ENCODE results near the gene MYO7B.

The MYO7B gene

DNA sequence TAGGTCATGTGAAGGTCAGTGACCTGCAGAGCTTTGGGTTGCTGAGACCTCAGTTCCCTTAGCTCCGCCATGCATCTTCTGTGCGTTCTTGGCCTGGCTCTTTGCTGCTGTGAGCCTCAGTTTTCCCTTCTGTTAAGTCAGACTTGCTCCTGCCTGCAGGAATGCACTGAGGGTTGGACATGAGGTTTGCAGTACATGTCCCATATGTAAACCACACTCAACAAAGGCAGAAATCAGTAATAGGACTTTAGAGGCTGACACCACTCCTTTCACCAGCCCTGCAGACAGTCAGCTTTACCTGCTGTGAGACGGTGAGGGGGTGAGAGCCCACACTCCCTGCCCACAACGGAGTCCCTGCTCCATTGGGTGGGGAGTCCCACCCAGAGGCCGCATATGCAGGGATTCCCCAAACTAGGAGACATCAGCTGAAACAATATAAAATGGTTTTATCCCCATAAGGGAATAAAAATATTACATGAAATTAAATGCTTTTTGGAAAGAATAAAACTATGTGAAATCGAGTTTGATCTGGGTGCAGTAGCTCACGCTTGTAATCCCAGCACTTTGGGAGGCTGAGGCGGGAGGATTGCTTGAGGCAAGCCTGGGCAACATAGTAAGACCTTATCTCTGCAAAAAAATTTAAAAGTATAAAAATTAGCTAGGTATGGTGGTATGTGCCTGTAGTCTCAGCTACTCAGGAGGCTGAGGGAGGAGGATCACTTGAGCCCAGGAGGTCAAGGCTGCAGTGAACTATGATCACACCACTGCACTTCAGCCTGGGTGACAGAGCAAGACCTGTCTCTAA is 55.1 kb downstream of the MYO7B start:
- no peak for DNase-seq (ENCODE audit: low read depth)

DNA sequence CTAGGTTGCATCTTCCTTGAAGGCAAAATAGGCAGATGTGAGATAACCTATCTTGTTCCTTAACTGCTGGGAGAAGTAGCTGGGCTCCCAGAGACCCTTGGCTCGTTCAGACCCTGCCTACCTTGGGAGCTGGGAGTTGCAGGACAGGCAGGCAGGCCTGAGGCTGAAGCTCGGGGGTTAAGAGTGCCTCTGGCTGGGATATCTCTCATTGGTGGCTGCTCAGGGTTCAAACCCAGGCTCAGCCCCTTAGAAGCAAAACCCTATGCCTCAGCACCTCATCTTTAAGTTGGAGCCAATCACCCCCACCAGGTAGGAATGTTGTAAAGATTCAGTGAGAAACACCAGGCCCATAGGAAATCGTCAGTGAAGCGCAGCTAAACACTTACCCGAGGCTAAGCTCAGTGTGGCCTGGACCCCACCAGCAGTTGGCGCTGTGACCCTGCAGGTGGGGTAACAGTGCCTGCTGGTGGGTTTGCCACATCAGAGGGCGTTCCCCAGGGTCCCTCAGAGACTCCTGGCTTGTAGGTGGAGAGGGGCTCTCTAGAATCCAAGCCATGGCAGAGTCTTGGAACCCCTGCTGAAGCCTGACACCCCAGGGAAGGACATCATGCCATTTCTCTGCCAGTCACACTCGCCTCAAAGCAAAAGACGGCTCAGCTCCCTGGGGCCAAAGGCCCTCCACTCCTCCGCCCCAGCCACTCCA is 55.9 kb downstream of the MYO7B start:
- DNase-seq (ENCODE audit: low read depth), result peak; percentile 55

DNA sequence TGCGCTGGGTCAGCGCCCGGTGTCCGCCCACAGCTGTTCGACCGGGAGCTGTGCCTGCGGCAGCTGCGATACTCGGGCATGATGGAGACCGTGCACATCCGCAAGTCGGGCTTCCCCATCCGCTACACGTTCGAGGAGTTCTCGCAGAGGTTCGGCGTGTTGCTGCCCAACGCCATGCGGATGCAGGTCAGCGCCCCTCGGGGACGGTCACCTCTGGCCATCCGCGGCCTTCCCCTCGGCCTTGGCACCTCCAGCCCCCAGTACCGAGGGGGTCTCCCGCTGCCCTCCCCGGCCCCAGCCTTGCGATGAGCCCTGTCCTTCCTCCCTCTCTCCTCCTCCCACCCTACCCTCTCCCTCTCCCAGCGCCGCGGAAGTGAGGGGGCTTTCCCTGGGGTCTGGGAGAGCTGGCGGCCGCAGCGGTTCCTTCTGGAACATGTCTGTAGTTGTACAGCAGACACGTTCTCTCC is 57.3 kb downstream of the MYO7B start:
- DNase-seq (ENCODE audit: low read depth), result no peak

DNA sequence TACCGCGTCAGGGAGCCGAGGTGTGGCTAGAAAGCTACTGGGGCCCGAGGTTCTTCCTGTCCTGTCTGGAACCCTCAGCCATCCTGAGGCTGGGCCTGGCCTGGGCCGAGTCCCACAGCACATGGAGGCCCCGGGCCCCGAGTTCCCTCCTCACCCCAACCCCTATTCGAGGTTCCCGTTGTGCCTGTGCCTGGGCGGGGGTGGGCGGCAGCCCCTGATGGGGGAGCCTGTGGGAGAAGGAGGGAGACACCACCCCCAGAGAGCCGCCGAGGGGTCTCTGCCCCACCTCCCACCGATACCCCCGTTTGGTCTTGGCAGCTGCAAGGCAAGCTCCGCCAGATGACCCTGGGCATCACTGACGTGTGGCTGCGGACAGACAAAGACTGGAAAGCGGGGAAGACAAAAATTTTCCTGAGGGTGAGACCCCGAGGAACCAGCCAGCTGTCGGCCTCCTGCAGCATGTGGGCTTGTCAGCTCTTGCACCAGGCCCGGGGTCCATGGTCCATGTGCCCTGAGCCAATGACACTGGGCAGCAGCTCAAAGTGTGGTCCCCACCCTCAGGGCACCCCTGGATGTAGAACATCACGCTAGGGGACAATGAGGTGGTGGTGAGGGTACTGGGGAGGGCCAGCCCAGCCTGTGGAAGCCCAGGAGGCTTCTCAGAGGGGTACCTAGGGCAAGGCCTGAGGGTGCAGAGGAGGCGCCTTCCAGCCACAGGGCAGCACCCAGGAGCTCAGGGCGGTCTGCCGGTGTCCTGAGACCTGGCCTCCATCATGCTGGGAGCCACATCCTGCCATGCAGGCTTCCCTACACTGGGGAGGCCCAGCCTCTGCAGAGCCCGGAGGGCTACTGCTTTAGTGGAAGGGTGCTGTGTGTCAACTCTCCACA is 58.0 kb downstream of the MYO7B start:
- no peak for DNase-seq (ENCODE audit: low read depth)

DNA sequence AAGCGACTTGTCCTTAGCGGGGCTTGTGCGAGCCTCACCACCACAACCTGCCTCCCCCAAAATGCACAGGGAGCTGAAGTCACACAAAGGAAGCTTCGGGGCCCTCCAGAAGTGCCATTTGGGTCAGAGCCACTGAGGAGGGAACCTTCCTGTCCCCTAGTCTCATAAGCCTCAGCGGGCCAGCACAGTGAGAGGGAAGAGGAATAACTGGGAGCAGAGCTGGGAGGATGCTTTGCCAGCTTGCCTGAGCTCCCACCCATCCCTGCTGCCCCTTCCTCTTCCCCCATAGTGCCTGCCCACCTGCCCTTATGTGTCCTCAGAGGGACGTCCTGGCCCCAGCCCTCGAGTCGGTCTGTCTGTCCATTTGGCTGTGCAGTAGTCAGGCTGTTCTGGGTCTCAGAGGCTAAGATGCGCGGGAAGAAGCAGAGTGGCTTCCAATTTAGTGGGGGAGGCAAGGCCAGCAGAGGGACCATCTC is 58.7 kb downstream of the MYO7B start:
- DNase-seq (ENCODE audit: low read depth), result no peak

DNA sequence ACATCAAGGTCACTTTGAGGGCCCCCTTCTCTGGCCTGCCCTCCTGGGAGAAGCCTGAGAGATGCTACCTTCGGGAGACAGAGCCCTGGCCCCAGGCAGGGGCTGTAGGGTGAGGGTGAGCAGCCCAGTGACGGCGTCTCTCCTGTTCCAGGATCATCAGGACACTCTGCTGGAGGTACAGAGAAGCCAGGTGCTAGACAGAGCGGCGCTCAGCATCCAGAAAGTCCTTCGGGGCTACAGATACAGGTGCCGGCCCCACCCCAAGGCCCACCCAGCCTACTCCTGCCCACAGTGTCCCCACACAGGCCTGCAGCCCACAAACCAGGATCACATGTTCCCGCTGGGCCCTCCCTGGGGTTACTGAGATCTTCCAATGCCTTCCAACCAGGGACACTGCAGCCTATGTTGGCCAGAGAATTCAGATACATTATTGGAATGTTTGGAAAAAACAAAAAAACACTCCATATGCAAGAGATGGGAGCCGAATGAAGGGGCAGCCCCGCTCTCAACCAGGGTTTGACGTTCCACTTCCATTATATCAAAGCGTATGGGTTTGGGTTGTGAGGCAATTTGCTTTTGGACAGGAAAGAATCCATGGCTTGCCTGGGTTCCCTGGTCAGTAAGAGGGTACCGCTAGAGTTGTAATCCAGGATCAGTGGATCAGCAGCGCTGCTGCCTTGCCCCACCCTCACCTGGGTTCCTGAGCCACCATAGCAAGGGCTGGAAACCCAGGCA is 61.0 kb downstream of the MYO7B start:
- no peak for DNase-seq (ENCODE audit: low read depth)

DNA sequence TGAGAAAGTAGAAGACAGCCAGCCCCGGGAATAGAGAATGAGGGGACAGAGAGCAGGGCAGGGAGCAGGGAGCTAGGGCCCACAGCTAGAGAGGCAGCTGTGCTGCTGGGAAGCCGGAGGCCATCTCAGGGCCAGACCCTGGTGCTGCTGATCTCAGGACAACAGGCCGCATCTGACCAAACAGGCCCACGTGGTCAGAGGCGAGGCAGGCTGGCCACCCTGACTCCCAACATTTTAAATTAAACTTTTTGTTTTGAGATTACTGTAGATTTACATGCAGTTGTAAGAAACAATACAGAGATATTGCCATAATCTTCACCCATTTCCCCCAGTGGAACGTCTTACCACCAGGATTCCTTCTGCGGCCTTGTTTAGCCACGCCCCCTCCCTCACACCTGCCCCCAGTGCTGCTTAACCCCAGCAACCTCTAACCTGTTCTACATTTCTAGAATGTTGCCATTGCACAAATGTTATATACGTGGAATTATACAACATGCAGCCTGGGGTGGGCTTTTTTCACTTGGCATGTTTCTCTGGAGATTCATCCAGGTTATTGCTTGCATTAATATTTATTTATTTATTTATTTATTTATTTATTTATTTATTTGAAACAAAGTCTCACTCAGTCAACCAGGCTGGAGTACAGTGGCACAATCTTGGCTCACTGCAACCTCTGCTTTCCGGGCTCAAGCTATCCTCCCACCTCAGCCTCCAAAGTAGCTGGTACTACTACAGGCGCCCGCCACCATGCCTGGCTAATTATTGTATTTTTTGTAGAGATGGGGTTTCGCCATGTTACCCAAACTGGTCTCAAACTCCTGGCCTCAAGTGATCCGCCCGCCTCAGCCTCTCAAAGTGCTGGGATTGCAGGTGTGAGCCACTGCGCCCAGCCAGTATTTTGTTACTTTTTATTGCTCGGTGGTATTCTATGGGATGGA is 61.8 kb downstream of the MYO7B start:
- no peak for DNase-seq (ENCODE audit: low read depth)

DNA sequence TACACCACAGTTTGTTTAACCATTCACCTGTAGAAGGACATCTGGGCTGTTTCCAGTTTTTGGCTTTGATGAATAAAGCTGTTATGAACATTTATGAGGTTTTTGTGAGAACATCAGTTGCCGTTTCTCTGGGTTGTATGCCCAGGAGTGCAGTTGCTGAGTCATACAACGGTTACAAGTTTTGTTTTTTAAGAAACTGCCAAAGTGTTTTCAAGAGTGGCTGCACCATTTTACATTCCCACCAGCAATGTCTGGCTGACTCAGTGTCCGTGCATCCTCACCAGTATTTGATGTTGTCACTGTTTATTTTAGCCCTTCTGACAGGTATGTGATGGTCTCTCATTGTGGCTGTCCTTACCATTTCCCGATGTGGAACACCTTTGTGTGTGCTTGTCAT is 62.5 kb downstream of the MYO7B start:
- DNase-seq (ENCODE audit: low read depth), result no peak

DNA sequence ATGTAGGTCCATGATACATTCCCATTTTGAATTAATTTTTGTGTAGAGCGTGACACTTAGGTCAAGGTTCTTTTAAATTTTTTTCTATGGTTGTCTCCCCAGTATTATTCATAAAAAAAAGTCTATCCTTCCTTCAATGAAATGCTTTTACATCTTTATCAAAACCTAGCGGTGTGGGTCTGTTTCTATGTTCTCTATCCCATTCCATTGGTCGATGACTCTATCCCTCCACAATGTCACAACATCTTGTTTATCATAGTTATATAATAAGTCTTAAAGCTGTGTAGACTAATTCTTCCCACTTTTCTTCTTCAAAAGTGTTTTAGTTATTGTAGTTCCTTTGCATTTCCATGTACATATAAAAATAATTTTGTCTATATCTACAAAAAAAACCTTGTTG is 63.2 kb downstream of the MYO7B start:
- DNase-seq (ENCODE audit: low read depth), result no peak

DNA sequence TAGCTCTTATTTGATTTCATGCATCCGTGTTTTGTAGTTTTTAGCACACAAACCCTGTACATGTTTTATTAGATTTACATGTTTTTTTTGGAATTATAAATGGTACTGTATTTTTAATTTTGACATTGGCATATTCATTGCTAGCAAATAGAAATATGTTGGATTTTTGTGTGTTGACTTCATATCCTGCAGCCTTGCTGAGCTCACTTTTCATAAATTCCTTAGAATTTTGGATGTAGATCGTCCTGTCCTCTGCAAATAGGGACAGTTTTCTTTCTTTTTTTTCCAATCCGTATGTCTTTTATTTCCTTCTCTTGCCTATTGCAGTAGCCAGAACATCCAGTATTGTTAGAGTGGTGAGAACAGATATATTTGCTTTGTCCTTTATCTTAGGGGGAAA is 63.7 kb downstream of the MYO7B start:
- no peak for DNase-seq (ENCODE audit: low read depth)

DNA sequence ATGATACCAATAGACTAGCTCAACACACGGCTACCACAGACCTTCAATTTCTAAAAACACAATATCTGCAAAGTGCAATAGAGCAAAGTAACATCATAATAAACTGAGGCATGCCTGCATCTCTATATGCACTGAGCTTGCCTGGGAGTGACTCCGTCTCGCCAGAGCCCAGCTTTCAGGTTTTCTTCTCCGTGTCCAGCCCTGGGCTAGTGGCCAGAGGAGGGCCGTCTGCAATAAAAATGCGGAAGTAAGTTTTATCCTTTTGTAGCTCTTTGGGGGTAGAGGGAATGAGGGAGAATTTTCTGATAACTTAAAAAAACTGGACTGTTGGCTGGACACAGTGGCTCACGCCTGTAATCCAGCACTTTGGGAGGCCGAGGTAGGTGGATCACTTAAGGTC is 69.5 kb downstream of the MYO7B start:
- no peak for DNase-seq (ENCODE audit: low read depth)

DNA sequence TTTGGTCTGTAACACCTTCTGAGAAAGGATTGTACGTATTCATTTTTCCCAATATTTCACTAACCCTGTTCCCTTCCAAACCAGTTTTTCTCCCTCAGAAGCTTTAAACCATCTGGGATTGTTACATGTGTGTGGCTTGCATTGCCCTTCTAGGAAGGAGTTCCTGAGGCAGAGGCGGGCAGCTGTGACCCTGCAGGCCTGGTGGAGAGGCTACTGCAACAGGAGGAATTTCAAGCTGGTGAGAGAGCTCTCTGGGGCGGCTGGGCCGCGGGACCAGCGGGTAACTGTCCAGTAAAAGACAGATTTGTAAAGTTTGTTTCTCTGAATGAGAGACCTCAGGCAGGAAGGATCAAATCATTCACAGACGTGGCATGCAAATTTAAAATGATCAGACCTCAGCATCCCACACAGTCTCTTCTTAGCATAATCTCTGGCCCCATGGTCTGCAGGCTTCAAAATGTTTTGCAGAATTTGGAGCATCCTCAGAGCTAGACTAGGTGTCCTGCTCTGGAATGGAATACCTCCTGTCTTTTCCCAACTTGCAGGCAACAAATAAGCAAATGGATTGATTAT is 70.3 kb downstream of the MYO7B start:
- no peak for DNase-seq (ENCODE audit: low read depth)

DNA sequence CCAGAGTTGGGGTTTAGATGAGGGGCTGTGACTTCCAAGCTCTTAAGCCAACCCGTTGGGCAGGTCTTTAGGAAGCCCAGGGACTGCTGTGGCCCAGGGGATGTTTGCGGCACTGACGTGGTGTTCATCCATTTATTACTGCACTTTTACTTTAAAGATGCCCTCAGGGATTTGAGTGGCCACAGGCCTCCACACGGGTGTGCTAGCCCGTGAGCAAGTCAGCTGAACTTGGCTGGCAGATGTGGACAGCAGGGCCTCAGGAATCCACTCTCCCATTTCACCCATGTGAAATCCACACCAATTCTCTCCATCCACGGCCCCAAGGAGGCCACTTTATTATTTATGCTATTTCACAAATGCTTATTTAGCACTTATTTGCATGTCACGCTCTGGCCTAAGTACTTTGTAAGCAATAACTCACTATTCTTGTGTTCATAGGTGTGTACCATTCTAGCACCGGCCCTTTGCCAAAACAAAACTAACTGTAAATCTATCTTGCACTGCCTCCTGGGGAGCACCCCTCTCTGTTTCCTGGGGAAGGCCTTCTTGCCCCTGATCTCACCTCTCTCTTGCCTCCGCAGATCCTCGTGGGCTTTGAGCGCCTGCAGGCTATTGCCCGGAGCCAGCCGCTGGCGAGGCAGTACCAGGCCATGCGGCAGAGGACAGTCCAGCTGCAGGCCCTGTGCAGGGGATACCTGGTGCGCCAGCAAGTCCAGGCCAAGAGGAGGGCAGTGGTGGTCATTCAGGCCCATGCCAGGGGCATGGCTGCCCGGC is 71.3 kb downstream of the MYO7B start:
- DNase-seq (ENCODE audit: low read depth), result no peak

DNA sequence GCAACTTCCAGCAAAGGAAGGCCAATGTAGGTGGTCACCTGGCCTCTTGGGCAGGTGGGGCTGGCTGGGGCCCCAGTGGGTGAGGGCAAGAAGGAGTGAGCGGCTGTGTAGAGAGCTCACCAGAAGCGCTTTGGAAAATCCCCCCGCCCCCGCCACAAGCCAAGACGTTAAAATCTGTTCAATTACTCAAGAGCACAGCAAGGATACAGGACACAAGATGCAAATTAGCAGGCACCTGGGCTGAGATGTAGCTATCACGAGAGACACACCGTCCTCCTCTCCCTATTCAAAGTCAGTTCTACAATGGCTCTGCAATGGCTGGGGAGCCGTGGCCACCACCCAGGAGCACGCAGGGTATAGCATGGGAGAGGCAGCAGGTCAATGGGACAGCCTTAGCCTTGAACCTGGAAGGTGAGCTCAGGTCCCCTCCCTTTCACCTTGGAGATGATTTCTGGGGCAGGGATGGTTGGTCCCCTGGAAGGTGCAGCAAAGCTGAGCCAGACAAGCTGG is 72.0 kb downstream of the MYO7B start:
- no peak for DNase-seq (ENCODE audit: low read depth)

DNA sequence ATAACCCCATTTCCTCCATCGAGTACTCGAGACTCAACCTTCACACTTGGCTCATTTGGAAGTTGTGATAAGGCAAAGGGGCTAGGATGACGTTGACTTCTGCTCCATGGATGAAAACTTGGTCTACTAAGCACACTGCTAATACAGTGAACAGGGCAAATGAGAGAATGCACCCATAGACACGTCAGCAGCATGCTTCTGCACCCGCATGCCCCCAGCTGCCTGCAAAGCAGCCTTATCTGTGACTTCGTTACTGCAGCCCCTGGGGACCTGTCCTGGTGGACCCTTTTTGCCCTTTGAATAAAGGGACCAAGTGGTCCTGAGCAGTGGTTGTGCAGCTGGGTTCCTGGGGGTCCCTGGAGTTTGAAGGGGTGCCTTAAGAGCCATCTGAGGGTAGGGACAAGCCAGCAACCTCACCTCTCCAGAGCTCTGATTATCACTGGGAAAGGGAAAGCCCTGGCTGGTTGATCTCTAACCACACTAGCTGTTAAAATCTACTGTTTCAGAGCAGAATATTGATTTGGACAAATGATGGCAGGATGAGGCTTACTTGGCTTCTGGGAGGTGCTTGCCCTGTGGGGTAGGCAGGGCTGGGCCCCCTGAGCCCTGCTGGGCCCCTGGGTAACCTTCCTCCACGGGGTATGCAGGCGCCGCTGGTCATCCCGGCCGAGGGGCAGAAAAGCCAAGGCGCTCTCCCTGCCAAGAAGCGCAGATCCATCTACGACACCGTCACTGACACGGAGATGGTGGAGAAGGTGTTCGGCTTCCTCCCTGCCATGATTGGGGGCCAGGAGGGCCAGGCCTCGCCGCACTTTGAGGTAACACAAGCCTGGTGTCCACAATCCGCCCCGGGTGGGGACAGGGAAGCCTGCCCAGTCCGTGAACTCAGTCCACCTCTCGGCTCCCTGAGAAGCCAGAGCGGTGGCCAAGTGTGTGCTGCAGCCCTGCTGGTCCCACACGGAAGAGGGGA is 72.9 kb downstream of the MYO7B start:
- DNase-seq (ENCODE audit: low read depth), result no peak

DNA sequence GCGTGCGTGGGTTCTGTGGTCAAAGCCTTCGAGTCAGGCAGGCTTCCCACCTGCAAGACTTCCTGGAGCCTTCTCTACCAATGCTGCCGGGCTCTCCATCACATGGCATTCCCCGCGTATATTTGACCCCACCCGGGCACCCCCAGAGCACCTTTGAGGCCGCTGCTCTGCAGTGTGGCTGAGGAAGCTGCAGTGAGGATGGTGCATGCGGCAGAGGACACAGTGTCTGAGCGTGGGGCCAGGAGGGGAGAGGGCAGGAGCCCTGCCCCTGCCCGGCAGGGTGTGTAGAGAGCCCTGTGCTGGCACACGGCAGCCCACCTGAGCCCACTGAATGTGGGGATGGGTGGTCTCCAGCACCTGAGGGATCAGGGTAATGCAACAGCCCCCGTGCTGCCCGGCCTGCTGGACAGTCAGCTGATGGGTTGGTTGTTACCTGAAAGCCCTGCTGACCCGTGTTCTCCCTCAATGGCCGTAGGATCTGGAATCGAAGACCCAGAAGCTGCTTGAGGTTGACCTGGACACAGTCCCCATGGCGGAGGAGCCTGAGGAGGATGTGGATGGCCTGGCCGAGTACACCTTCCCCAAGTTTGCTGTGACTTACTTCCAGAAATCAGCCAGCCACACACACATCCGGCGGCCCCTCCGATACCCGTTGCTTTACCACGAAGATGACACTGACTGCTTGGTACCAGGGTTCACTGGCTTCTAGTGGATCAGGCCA is 73.7 kb downstream of the MYO7B start:
- no peak for DNase-seq (ENCODE audit: low read depth)

DNA sequence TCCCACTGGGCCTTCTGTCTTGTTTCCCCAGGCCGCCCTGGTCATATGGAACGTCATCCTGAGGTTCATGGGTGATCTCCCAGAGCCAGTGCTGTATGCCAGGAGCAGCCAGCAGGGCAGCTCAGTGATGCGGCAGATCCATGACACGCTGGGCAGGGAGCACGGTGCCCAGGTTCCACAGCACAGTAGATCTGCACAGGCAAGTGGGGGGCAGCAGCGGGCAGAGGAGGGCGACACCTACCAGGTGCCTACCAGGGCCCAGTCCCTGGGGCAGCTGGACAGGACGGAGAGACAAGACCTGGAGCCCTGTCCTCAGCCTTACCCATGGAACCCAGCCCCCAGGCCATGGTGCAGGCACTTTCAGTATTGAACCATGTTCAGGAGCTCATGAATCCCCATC is 74.3 kb downstream of the MYO7B start:
- DNase-seq (ENCODE audit: low read depth), result no peak
